Mucosa of rectum (tissue), 2 donors: ENCODE data around the gene LYPD3.
"Not testable (repeated sequence)": the region's sequence is repeated elsewhere in the genome, so short reads cannot be mapped to it uniquely, and the experiment has no call there.

ENCODE experiments used
- H3K27ac ChIP-seq, 2 donors: one replicate each; pipeline ENCODE4 v1.7.0; 2013; ENCODE audit warnings: inconsistent platforms in 2 of 2, low read depth in 2 of 2, low read length in 2 of 2
- H3K27me3 ChIP-seq, 2 donors: one replicate each; pipeline ENCODE4 v1.7.0; 2013; ENCODE audit warnings: low read length in 2 of 2; ENCODE audit not compliant: control insufficient read depth in 2 of 2, insufficient read depth in 2 of 2
- H3K36me3 ChIP-seq, 2 donors: one replicate each; pipeline ENCODE4 v1.7.0; 2013; ENCODE audit warnings: low read length in 2 of 2; ENCODE audit not compliant: control insufficient read depth in 2 of 2, insufficient read depth in 2 of 2
- H3K4me1 ChIP-seq, 2 donors: one replicate each; pipeline ENCODE4 v1.7.0; 2013; ENCODE audit warnings: low read length in 2 of 2, mild to moderate bottlenecking in 1 of 2; ENCODE audit not compliant: control insufficient read depth in 2 of 2, insufficient read depth in 2 of 2
- H3K4me3 ChIP-seq, 2 donors: one replicate each; pipeline ENCODE4 v1.7.0; 2013; ENCODE audit warnings: low read length in 2 of 2
- H3K9ac ChIP-seq, 2 donors: one replicate each; pipeline ENCODE4 v1.7.0; 2013; ENCODE audit warnings: low read length in 2 of 2, low read depth in 1 of 2, mild to moderate bottlenecking in 1 of 2
- H3K9me3 ChIP-seq, 2 donors: one replicate each; pipeline ENCODE4 v1.7.0; 2013; ENCODE audit warnings: low read length in 2 of 2; ENCODE audit not compliant: control insufficient read depth in 2 of 2
- donor health status: healthy.
- donor health status: Normal muscosa, but diverticular disease.

Gene LYPD3

DNA sequence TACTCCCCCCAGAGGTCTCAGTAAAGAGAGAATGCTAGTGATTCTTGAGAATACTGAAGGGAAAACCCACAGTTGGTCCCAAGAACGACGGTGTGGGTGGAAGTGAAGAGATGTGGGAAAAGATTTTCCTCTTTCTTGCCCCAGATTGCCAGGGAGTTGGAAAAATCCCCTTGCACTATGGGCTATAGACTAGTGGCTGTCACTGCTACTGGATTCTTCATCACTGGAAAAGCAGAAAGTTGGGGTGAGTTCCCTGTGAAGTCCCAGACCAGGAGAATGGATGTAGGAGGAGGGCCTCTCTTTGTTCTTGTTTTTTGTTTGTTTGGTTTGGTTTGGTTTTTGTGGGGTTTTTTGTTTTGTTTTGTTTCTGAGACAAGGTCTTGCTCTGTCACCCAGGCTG is 11.4 kb downstream of the LYPD3 start:
- Histone ChIP-seq H3K4me3 (no peak overlapping the region), H3K27me3 (no peaks in the 10 kb centered on the region), H3K9me3 (no peaks in the 10 kb centered on the region), H3K36me3 (no peaks in the 10 kb centered on the region), H3K27ac (no peak overlapping the region), H3K9ac (no peak overlapping the region), H3K4me1 (peaks cover 0 to 8% of the 10 kb centered on the region in 2 donors)

DNA sequence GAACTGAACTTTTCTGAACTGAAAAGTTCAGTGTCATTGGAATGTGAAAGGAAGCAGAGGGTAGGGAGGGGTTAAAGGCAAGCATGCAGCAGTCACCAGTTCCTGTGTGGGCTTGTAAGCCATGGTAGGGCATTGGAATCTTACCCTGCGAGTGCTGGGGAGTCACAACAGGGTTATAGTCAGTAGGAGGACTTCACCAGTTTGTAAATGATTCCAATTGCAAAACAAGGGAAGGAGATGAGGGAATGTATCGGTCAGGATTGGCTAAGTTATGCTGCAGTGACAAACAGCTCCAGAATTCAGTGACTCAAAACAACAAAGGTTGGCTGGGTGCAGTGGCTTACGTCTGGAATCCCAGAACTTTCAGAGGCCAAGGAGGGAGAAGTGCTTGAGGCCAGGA is 12.8 kb downstream of the LYPD3 start:
- Histone ChIP-seq H3K9me3 (no peaks in the 10 kb centered on the region), H3K4me3 (no peak overlapping the region), H3K4me1 (peaks cover 0 to 8% of the 10 kb centered on the region in 2 donors), H3K27me3 (no peaks in the 10 kb centered on the region), H3K36me3 (no peaks in the 10 kb centered on the region), H3K27ac (no peak overlapping the region), H3K9ac (no peak overlapping the region)

DNA sequence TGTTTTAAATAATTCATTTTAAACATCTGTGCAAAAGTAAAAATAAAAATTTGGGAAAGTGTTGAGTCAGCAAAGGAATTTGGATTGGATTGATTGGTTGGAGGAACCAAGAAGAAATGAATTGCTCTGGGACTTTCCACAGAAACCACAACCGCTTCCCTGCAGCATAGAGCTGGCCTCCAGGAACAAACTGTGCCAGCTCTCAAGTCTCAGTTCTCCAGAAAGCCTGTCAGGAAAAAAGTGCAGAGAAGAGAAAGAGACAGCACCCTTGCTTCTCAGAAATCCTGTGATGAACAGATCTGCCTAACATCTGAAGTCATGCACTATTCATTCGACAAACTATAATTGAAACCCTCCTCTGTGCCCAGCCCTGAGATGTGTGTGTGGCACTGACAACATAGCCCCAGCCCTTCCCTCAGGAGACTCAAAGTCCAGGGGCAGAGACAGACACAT is 14.8 kb downstream of the LYPD3 start:
- Histone ChIP-seq H3K9ac (no peak overlapping the region), H3K4me1 (peaks cover 0 to 4% of the 10 kb centered on the region in 2 donors), H3K27ac (peak overlapping the region; percentile 3 to 17), H3K4me3 (no peak overlapping the region), H3K9me3 (no peaks in the 10 kb centered on the region), H3K27me3 (no peaks in the 10 kb centered on the region), H3K36me3 (no peaks in the 10 kb centered on the region)

DNA sequence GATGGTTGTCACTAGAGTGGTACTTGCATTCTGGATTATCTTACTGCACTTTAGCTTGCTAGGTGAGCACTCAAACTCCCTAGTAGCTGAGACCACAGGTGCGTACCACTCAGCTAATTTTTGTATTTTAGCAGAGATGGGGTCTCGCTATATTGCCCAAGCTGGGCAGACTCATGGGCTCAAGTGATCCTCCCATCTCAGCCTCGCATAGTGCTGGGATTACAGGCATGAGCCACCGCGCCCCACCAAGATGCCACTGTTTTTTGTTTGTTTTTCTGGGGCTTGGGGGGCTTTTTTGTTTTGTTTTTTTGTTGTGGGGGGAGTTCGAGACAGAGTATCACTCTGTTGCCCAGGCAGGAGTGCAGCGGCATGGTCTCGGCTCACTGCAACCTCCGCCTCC is 17.8 kb downstream of the LYPD3 start:
- H3K9me3 ChIP-seq: no peaks in the 10 kb centered on the region
- no peaks in the 10 kb centered on the region for H3K4me1 ChIP-seq
- H3K27me3 ChIP-seq: no peaks in the 10 kb centered on the region
- H3K9ac ChIP-seq: no peak overlapping the region
- no peak overlapping the region for H3K27ac ChIP-seq
- H3K4me3 ChIP-seq: no peak overlapping the region
- H3K36me3 ChIP-seq: no peaks in the 10 kb centered on the region

DNA sequence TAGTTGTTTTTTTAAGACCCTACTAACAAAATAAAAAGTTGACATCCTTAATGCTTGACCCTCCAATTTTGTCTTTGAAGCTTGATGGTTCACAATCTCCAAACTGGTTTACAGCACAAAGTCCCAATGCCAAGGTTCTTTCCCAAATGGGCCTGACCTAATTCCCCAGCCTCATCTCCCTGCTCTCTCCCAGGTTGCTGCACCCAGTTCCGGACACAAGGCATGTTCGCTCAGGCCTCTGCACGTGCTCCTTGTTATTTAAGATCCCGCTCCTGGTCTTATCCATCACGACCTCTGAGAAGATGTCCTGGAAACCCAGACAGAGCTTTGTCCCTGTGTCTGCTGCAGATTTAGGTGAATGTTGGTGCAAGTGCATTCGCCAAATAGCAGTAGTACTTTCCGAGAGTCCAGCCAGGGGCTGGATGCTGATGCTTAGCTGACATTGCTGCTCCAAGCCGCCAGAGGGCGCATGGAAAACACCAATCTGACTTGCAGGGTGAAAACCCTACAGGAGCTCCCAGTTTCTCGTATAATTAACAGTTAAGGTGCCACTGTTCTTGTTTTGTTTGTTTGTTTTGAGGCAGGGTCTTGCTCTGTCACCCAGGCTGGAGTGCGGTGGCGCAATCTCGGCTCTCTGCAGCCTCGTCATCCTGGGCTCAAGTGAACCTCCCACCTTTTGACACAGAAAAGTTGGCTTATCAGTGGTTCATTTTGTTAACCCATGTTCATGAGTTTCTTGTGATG is 18.5 kb downstream of the LYPD3 start:
- no peak overlapping the region for H3K4me3 ChIP-seq
- no peak overlapping the region for H3K27ac ChIP-seq
- H3K4me1 ChIP-seq: no peaks in the 10 kb centered on the region
- no peaks in the 10 kb centered on the region for H3K36me3 ChIP-seq
- no peaks in the 10 kb centered on the region for H3K9me3 ChIP-seq
- no peak overlapping the region for H3K9ac ChIP-seq
- no peaks in the 10 kb centered on the region for H3K27me3 ChIP-seq

DNA sequence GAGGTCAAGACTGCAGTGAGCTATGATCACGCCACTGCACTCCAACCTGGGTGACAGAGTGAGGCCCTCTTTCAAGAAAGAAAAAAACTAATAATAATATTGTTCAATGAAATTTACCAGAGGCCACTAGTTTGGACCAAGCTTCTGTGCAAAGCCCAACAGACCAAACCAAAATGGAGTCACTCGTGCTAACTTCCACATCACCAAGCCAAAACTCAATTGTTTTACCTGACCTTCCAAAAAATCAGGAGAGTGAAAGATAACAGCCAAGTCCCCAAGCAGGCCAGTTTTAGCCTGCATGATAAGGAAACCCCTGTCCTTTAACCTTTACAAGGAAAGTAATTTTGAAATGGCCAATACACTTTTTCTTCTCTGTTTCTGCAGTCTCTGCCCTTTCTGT is 20.0 kb downstream of the LYPD3 start:
- Histone ChIP-seq H3K9me3 (no peaks in the 10 kb centered on the region), H3K27me3 (no peaks in the 10 kb centered on the region), H3K4me3 (no peak overlapping the region), H3K27ac (no peak overlapping the region), H3K4me1 (no peaks in the 10 kb centered on the region), H3K36me3 (no peaks in the 10 kb centered on the region), H3K9ac (no peak overlapping the region)

DNA sequence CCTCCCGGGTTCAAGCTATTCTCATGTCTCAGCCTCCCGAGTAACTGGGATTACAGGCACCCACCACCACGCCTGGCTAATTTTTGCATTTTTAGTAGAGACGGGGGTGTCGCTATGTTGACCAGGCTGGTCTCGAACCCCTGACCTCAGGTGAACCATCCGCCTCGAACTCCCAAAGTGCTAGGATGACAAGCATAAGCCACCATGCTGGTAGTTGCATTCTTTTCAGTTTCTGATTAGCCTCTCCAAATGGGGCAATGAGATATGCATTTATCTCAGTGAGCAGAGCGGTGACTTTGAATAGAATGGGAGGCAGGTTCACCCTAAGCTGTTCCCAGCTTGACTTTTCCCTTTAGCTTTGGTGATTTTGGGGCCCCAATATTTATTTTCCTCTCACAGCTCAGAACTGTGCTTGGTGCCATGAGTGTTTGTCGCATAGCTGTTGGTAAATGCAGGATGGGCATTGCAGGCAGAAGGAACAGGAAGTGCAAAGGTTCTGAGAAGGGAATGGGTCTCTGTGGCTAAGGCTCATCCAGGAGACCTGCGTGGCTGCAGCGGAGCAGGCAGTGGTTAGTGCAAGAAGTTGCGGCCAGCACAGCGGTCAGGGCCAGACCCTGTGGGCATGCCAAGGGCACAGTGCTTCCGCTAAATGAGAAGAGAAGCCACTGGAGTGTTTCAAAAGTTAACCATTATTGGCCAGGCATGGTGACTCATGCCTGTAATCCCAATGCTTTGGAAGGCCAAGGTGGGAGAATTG is 20.7 kb downstream of the LYPD3 start:
- Histone ChIP-seq H3K4me3 (no peak overlapping the region), H3K36me3 (no peaks in the 10 kb centered on the region), H3K27me3 (no peaks in the 10 kb centered on the region)

DNA sequence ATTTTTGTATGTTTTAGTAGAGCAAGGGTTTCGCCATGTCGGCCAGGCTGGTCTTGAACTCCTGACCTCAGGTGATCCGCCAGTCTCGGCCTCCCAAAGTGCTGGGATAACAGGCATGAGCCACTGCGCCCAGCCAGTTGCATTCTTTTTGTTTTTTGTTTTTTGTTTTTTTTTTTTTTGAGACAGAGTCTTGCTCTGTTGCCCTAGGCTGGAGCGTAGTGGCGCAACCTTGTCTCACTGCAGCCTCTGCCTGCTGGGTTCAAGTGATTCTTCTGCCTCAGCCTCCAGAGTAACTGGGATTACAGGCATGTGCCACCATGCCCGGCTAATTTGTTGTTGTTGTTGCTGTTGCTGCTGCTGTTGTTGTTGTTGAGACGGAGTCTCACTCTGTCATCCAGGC is 21.3 kb downstream of the LYPD3 start:
- not testable (repeated sequence) for H3K9me3 ChIP-seq, H3K9ac ChIP-seq, H3K36me3 ChIP-seq, H3K27ac ChIP-seq, H3K4me3 ChIP-seq, H3K4me1 ChIP-seq, H3K27me3 ChIP-seq

More for the DNA sequence above, 20.7 kb downstream of the LYPD3 start:
- no peak overlapping the region for H3K27ac ChIP-seq
- H3K4me1 ChIP-seq: no peaks in the 10 kb centered on the region
- no peaks in the 10 kb centered on the region for H3K9me3 ChIP-seq
- H3K9ac ChIP-seq: no peak overlapping the region

DNA sequence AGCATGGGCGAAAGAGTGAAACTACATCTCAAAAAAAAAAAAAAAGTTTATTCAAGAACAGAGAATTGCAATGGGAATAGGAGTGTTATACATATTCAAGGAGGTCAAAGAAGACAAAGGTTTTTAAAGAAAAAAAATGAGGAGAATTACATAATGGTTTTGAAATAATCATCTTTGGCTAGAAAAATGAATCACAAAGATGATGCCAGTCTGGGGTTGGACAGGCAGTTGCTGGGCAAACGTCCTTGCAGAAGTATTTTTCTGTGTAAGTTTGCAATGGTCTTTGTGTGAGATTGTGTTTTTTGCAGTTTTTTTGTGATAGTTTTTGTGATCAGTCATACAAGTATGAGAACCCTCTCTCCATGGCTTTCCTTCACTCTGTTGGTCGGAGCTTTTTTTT is 23.7 kb downstream of the LYPD3 start:
- Histone ChIP-seq H3K27ac (no peak overlapping the region), H3K27me3 (no peaks in the 10 kb centered on the region), H3K9me3 (no peaks in the 10 kb centered on the region), H3K4me3 (no peak overlapping the region), H3K4me1 (peaks cover 5 to 9% of the 10 kb centered on the region in 2 donors), H3K36me3 (no peaks in the 10 kb centered on the region), H3K9ac (no peak overlapping the region)

DNA sequence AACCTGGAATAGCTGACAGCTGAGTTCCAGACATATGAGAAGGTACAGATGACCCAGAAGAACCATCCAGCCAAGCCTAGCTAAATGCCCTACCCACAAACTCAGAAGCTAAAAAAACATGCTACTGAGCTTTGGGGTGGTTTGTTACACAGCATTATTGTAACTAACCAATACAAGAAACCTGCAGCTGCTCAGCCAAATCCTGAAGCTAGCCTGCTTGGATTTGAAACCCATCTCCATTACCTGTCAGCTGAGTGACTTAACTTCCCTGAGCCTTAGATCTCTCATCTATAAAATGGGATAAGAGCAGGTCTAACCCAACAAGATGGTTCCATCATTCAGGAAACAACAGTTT is 25.7 kb downstream of the LYPD3 start:
- no peak overlapping the region for H3K27ac ChIP-seq

More for the DNA sequence above, 25.7 kb downstream of the LYPD3 start:
- Histone ChIP-seq H3K9ac (no peak overlapping the region), H3K9me3 (no peaks in the 10 kb centered on the region), H3K4me1 (peaks cover 5 to 9% of the 10 kb centered on the region in 2 donors), H3K27me3 (no peaks in the 10 kb centered on the region), H3K4me3 (no peak overlapping the region), H3K36me3 (no peaks in the 10 kb centered on the region)
